HepG2 (cell line): Measurements from ENCODE around the gene SUN5. TPM values are rescaled to one million over a fixed set of nuclear protein-coding genes. Genes with fewer than 3 reads are reported as not detected.

ENCODE experiments used
- ARID3A ChIP-seq: IDR thresholded peaks from 2 replicates; pipeline ENCODE4 v1.6.1; 2012; ENCODE audit warnings: low read depth, low read length, improper control_type of control experiment
- CBX1 ChIP-seq: IDR thresholded peaks from one replicate; pipeline ENCODE4 v1.6.1; 2016; ENCODE audit warnings: antibody characterized with exemption, low read depth
- ELF4 ChIP-seq: sonication (generic); formaldehyde crosslinking; IDR thresholded peaks from 2 replicates; pipeline ENCODE4 v1.5.0; 2020; ENCODE audit warnings: missing genetic modification reagents, mild to moderate bottlenecking, moderate library complexity, borderline replicate concordance
- ETV5 ChIP-seq: IDR thresholded peaks from 2 replicates; pipeline ENCODE4 v1.6.1; 2018; ENCODE audit warnings: missing biosample characterization, missing genetic modification reagents, inconsistent platforms, borderline replicate concordance
- KDM5A ChIP-seq: fragments of 200-600 bp; sonication (generic); IDR thresholded peaks from 2 replicates; pipeline ENCODE4 v1.7.0; 2018; ENCODE audit warnings: antibody characterized with exemption, mild to moderate bottlenecking, low read length, borderline replicate concordance
- MED13 ChIP-seq: sonication (generic); formaldehyde crosslinking; IDR thresholded peaks from 2 replicates; pipeline ENCODE4 v1.5.0; 2020; ENCODE audit warnings: missing genetic modification reagents
- PAX8 ChIP-seq: sonication (generic); formaldehyde crosslinking; IDR thresholded peaks from 2 replicates; pipeline ENCODE4 v1.8.0; 2022; ENCODE audit warnings: mild to moderate bottlenecking, missing genetic modification reagents, borderline replicate concordance
- PREB ChIP-seq: sonication (generic); formaldehyde crosslinking; IDR thresholded peaks from 2 replicates; pipeline ENCODE4 v1.4.0; 2020; ENCODE audit warnings: missing genetic modification reagents
- PRMT3 ChIP-seq: sonication (generic); formaldehyde crosslinking; IDR thresholded peaks from 2 replicates; pipeline ENCODE4 v1.8.1; 2022; ENCODE audit warnings: low read depth, mild to moderate bottlenecking, moderate library complexity, missing genetic modification reagents, borderline replicate concordance
- RAD51 ChIP-seq: fragments of 450-650 bp; IDR thresholded peaks from 2 replicates; pipeline ENCODE4 v1.6.1; 2016; ENCODE audit warnings: borderline replicate concordance
- SMYD3 ChIP-seq: sonication (generic); formaldehyde crosslinking; IDR thresholded peaks from 2 replicates; pipeline ENCODE4 v1.8.1; 2023; ENCODE audit warnings: mild to moderate bottlenecking, missing genetic modification reagents
- SNAPC4 ChIP-seq: sonication (generic); formaldehyde crosslinking; IDR thresholded peaks from 2 replicates; pipeline ENCODE4 v1.4.0; 2020; ENCODE audit warnings: mild to moderate bottlenecking, missing genetic modification reagents
- SNRNP70 ChIP-seq: fragments of 200-400 bp; formaldehyde crosslinking; IDR thresholded peaks from 2 replicates; pipeline ENCODE4 v1.6.1; 2017; ENCODE audit warnings: mild to moderate bottlenecking, low read depth, low read length, moderate library complexity
- TEF ChIP-seq: sonication (generic); formaldehyde crosslinking; IDR thresholded peaks from 2 replicates; pipeline ENCODE4 v1.5.0; 2020; ENCODE audit warnings: missing genetic modification reagents
- ZC3H13 ChIP-seq: sonication (generic); formaldehyde crosslinking; IDR thresholded peaks from 2 replicates; pipeline ENCODE4 v1.8.1; 2023; ENCODE audit warnings: mild to moderate bottlenecking, missing genetic modification reagents, moderate library complexity
- ZFP62 ChIP-seq: sonication (generic); formaldehyde crosslinking; IDR thresholded peaks from 2 replicates; pipeline ENCODE4 v1.4.0; 2020; ENCODE audit warnings: missing genetic modification reagents
- ZNF160 ChIP-seq: sonication (generic); formaldehyde crosslinking; IDR thresholded peaks from 2 replicates; pipeline ENCODE4 v1.8.0; 2022; ENCODE audit warnings: mild to moderate bottlenecking, inconsistent platforms, missing genetic modification reagents
- ZNF251 ChIP-seq: sonication (generic); formaldehyde crosslinking; IDR thresholded peaks from 2 replicates; pipeline ENCODE4 v1.9.0; 2021; ENCODE audit warnings: mild to moderate bottlenecking, missing genetic modification reagents
- ZNF691 ChIP-seq: sonication (generic); formaldehyde crosslinking; IDR thresholded peaks from 2 replicates; pipeline ENCODE4 v1.4.0; 2020; ENCODE audit warnings: missing genetic modification reagents, low read depth, mild to moderate bottlenecking, borderline replicate concordance
- ZNF766 ChIP-seq: sonication (generic); formaldehyde crosslinking; IDR thresholded peaks from 2 replicates; pipeline ENCODE4 v1.5.0; 2020; ENCODE audit warnings: missing genetic modification reagents, borderline replicate concordance
- polyA plus RNA-seq, 8 experiments: library from polyadenylated mRNA; depleted of rRNA in 3 of 8; stranded (reverse) in 7 of 8; unstranded in 1 of 8; fragments of >200 nt; fragmentation: Illumina TruSeq in 4 of 8; extraction: Trizol in 4 of 8; gene quantifications; 2 replicates each; pipeline versions ENCODE4 v1.2.1 to v1.2.3, GENCODE V29; 2011 to 2016; ENCODE audit warnings: low read depth in 4 of 8, missing spikeins in 1 of 8, mixed read lengths in 1 of 8; ENCODE audit not compliant: insufficient read depth in 1 of 8
- total RNA-seq, 5 experiments: library from RNA; depleted of rRNA; stranded (reverse); fragments of >200 nt; fragmentation: Illumina TruSeq; extraction: Trizol; gene quantifications; 2 replicates each; pipeline ENCODE4 v1.2.3, GENCODE V29; 2016; ENCODE audit warnings: low read depth in 1 of 5

The SUN5 gene
- total and polyA plus RNA-seq, 2 of the 13 experiments (the other 11 are each of a cell fraction or from before 2014, with no cell fraction given), result not detected

- no peak for TF ChIP-seq TEF
- no peak for TF ChIP-seq SNAPC4 (CRISPR knock-in tag)
- TF ChIP-seq MED13 (CRISPR knock-in tag), result no peak
- TF ChIP-seq ZFP62 (CRISPR knock-in tag), result no peak
- TF ChIP-seq SMYD3 (CRISPR knock-in tag), result no peak
- TF ChIP-seq ARID3A, result no peak
- no peak for TF ChIP-seq PREB (CRISPR knock-in tag)
- TF ChIP-seq PRMT3, result no peak
- TF ChIP-seq CBX1, result no peak
- no peak for TF ChIP-seq ELF4
- no peak for TF ChIP-seq KDM5A
- no peak for TF ChIP-seq ZNF251
- no peak for TF ChIP-seq ZNF691
- TF ChIP-seq SNRNP70, result no peak
- no peak for TF ChIP-seq ETV5 (CRISPR knock-in tag)
- no peak for TF ChIP-seq RAD51
- TF ChIP-seq PAX8 (CRISPR knock-in tag), result no peak
- TF ChIP-seq ZNF766 (CRISPR knock-in tag), result no peak
- no peak for TF ChIP-seq ZNF160 (CRISPR knock-in tag)
- TF ChIP-seq ZC3H13 (CRISPR knock-in tag), result peak; percentile 72
Observed at GRCh38 chr20:33016581-33017109, 12.4 kb upstream of the SUN5 start (continued).
